H1 (cell line): ENCODE results near the gene SMAD6. TPM values are rescaled to one million over a fixed set of nuclear protein-coding genes. Genes with fewer than 3 reads are reported as not detected.

ENCODE experiments used
- CTCF ChIA-PET: fragments of 300-600 bp; sonication (Branson Sonifier 250); formaldehyde crosslinking; loops from one replicate; lab custom pipeline; 2021; ENCODE audit not compliant: partially characterized antibody; lab: Charles Lee
- POLR2A ChIA-PET: fragments of 300-600 bp; sonication (Branson Sonifier 250); formaldehyde crosslinking; loops from one replicate; lab custom pipeline; 2021; ENCODE audit warnings: inconsistent platforms; ENCODE audit not compliant: partially characterized antibody; lab: Charles Lee
- DNase-seq, 2 experiments: peaks; one replicate each; pipeline versions ENCODE4 v3.0.0 to v3.0.0-alpha.2; 2010 to 2022; ENCODE audit warnings: low spot score in 2 of 2, low read depth in 1 of 2, mixed read lengths in 1 of 2
- FAIRE-seq: peaks from 2 replicates; lab custom pipeline; 2011; peaks lifted over from hg19 to GRCh38; lab: Jason Lieb, UNC
- H2AFZ ChIP-seq: 2 replicates; pipeline ENCODE4 v1.8.1; 2012; ENCODE audit warnings: low read length, inconsistent platforms
- H2AK5ac ChIP-seq: 2 replicates; pipeline ENCODE4 v1.6.1; 2013; ENCODE audit warnings: low read depth, low read length
- H2BK120ac ChIP-seq: replicated peaks from 2 replicates; pipeline ENCODE3; 2013; ENCODE audit warnings: low read depth, low read length, inconsistent platforms
- H2BK12ac ChIP-seq: 2 replicates; pipeline ENCODE4 v1.6.1; 2013; ENCODE audit warnings: low read depth, low read length
- H2BK15ac ChIP-seq: 2 replicates; pipeline ENCODE4 v1.6.1; 2013; ENCODE audit warnings: low read length
- H2BK20ac ChIP-seq: 2 replicates; pipeline ENCODE4 v1.6.1; 2013; ENCODE audit warnings: low read length
- H2BK5ac ChIP-seq: 2 replicates; pipeline ENCODE4 v1.6.1; 2013; ENCODE audit warnings: low read depth, low read length
- H3K14ac ChIP-seq: 2 replicates; pipeline ENCODE4 v1.6.1; 2013; ENCODE audit warnings: inconsistent platforms; ENCODE audit not compliant: insufficient read length
- H3K18ac ChIP-seq: 2 replicates; pipeline ENCODE4 v1.6.1; 2013; ENCODE audit warnings: low read length; ENCODE audit errors: extremely low read depth
- H3K23ac ChIP-seq: 2 replicates; pipeline ENCODE4 v1.6.1; 2013; ENCODE audit warnings: inconsistent platforms; ENCODE audit not compliant: insufficient read length
- H3K23me2 ChIP-seq: 2 replicates; pipeline ENCODE4 v1.6.1; 2013; ENCODE audit warnings: low read depth, low read length
- H3K27ac ChIP-seq: 2 replicates; pipeline ENCODE4 v1.6.1; 2011; ENCODE audit warnings: low read depth, low read length, inconsistent platforms
- H3K27me3 ChIP-seq, 4 experiments: replicated peaks in 1 of 4; 1 replicate in 1 of 4; 2 replicates in 3 of 4; pipeline versions ENCODE4 v1.6.1 to v1.8.1; 2011 to 2013; ENCODE audit warnings: low read length in 3 of 4, mild to moderate bottlenecking in 3 of 4, inconsistent platforms in 2 of 4, mixed read lengths in 2 of 4, moderate library complexity in 1 of 4; ENCODE audit not compliant: control insufficient read depth in 3 of 4, insufficient read depth in 3 of 4; ENCODE audit errors: extremely low read depth in 1 of 4
- H3K36me3 ChIP-seq, 4 experiments: 2 replicates each; pipeline versions ENCODE4 v1.6.1 to v1.8.1; 2011 to 2013; ENCODE audit warnings: mild to moderate bottlenecking in 4 of 4, low read length in 3 of 4, moderate library complexity in 2 of 4, control low read depth in 1 of 4, inconsistent platforms in 1 of 4; ENCODE audit not compliant: insufficient read depth in 4 of 4, control insufficient read depth in 2 of 4
- H3K4ac ChIP-seq: replicated peaks from 2 replicates; pipeline ENCODE3; 2013; ENCODE audit warnings: low read length, low read depth, mixed read lengths, inconsistent platforms; ENCODE audit not compliant: insufficient read length
- H3K4me1 ChIP-seq, 4 experiments: replicated peaks in 1 of 4; 1 replicate in 1 of 4; 2 replicates in 3 of 4; pipeline versions ENCODE4 v1.6.1 to v1.8.1; 2011 to 2013; ENCODE audit warnings: low read length in 3 of 4, inconsistent platforms in 2 of 4, mixed read lengths in 1 of 4; ENCODE audit not compliant: insufficient read depth in 4 of 4, control insufficient read depth in 3 of 4
- H3K4me2 ChIP-seq, 2 experiments: 2 replicates each; pipeline versions ENCODE4 v1.6.1 to v1.8.1; 2011 to 2013; ENCODE audit warnings: low read depth in 2 of 2, low read length in 2 of 2, control low read depth in 1 of 2, inconsistent platforms in 1 of 2, mild to moderate bottlenecking in 1 of 2; ENCODE audit not compliant: insufficient read depth in 1 of 2
- H3K4me3 ChIP-seq, 4 experiments: fragments of 200-600, 300-600 bp in 1 of 4; sonication (generic), shearing (Covaris generic), sonication (Bioruptor Twin) in 1 of 4; 2 replicates each; pipeline versions ENCODE4 v1.5.1 to v1.8.1; 2011 to 2016; ENCODE audit warnings: low read length in 4 of 4, low read depth in 3 of 4, control low read depth in 2 of 4, inconsistent platforms in 2 of 4, mild to moderate bottlenecking in 2 of 4, mixed read lengths in 1 of 4, moderate library complexity in 1 of 4; ENCODE audit not compliant: insufficient read depth in 2 of 4; ENCODE audit errors: extremely low read depth in 1 of 4
- H3K56ac ChIP-seq: replicated peaks from 2 replicates; pipeline ENCODE3; 2013; ENCODE audit warnings: low read depth, mild to moderate bottlenecking, mixed read lengths, low read length, inconsistent platforms; ENCODE audit not compliant: insufficient read length
- H3K79me1 ChIP-seq: 2 replicates; pipeline ENCODE4 v1.6.1; 2013; ENCODE audit warnings: low read depth, low read length, control low read depth
- H3K79me2 ChIP-seq, 2 experiments: 2 replicates each; pipeline versions ENCODE4 v1.6.1 to v1.8.1; 2012 to 2013; ENCODE audit warnings: low read length in 2 of 2, mild to moderate bottlenecking in 2 of 2, inconsistent platforms in 1 of 2; ENCODE audit not compliant: insufficient read depth in 2 of 2, control insufficient read depth in 1 of 2
- H3K9ac ChIP-seq, 4 experiments: replicated peaks in 1 of 4; 1 replicate in 1 of 4; 2 replicates in 3 of 4; pipeline versions ENCODE4 v1.6.1 to v1.8.1; 2011 to 2013; ENCODE audit warnings: low read depth in 3 of 4, low read length in 3 of 4, control low read depth in 2 of 4, mild to moderate bottlenecking in 2 of 4, moderate library complexity in 2 of 4, inconsistent platforms in 1 of 4; ENCODE audit errors: extremely low read depth in 1 of 4
- H3K9me3 ChIP-seq, 2 experiments: 2 replicates each; pipeline versions ENCODE4 v1.6.1 to v1.8.1; 2012 to 2013; ENCODE audit warnings: mild to moderate bottlenecking in 2 of 2, moderate library complexity in 2 of 2, control low read depth in 1 of 2, inconsistent platforms in 1 of 2, low read depth in 1 of 2, low read length in 1 of 2, mixed read lengths in 1 of 2; ENCODE audit not compliant: insufficient read depth in 2 of 2
- H4K20me1 ChIP-seq, 2 experiments: replicated peaks in 1 of 2; 2 replicates each; pipeline versions ENCODE3 to v1.8.1; 2011 to 2013; ENCODE audit warnings: inconsistent platforms in 2 of 2, low read length in 2 of 2, mild to moderate bottlenecking in 1 of 2; ENCODE audit not compliant: insufficient read depth in 2 of 2, control insufficient read depth in 1 of 2
- H4K5ac ChIP-seq: 2 replicates; pipeline ENCODE4 v1.6.1; 2013; ENCODE audit warnings: low read length, low read depth, mixed read lengths, inconsistent platforms; ENCODE audit not compliant: insufficient read length
- H4K8ac ChIP-seq: 2 replicates; pipeline ENCODE4 v1.8.0; 2013; ENCODE audit warnings: mild to moderate bottlenecking, moderate library complexity, low read length, inconsistent platforms; ENCODE audit not compliant: insufficient read depth; ENCODE audit errors: extremely low read depth
- H4K91ac ChIP-seq: replicated peaks from 2 replicates; pipeline ENCODE3; 2013; ENCODE audit warnings: low read length, mixed read lengths, inconsistent platforms; ENCODE audit not compliant: insufficient read length
- EP300 ChIP-seq, 2 experiments: IDR thresholded peaks; 1 replicate in 1 of 2; 2 replicates in 1 of 2; pipeline ENCODE4 v1.6.1; 2011 to 2012; ENCODE audit warnings: low read depth in 2 of 2, low read length in 2 of 2, mild to moderate bottlenecking in 2 of 2, borderline replicate concordance in 1 of 2, inconsistent platforms in 1 of 2, moderate library complexity in 1 of 2
- EZH2 ChIP-seq: fragments of 200-600 bp; sonication (generic); IDR thresholded peaks from 2 replicates; pipeline ENCODE4 v1.7.1; 2012; ENCODE audit warnings: low read depth, mild to moderate bottlenecking, moderate library complexity, low read length, inconsistent platforms; ENCODE audit not compliant: severe bottlenecking
- GTF2F1 ChIP-seq: IDR thresholded peaks from 2 replicates; pipeline ENCODE4 v1.6.1; 2012; ENCODE audit warnings: low read depth, low read length, improper control_type of control experiment, borderline replicate concordance
- HDAC2 ChIP-seq, 2 experiments: fragments of 300-600 bp in 1 of 2; sonication (generic) in 1 of 2; IDR thresholded peaks; 2 replicates each; pipeline ENCODE4 v1.6.1; 2011 to 2012; ENCODE audit warnings: low read depth in 2 of 2, low read length in 2 of 2, mild to moderate bottlenecking in 2 of 2, moderate library complexity in 2 of 2, borderline replicate concordance in 1 of 2, inconsistent platforms in 1 of 2
- POLR2AphosphoS5 ChIP-seq: IDR thresholded peaks from 2 replicates; pipeline ENCODE4 v1.6.1; 2011; ENCODE audit warnings: low read depth, low read length
- POU5F1 ChIP-seq: IDR thresholded peaks from 2 replicates; pipeline ENCODE4 v1.6.1; 2011; ENCODE audit warnings: low read depth, mild to moderate bottlenecking, low read length, moderate library complexity
- RNF2 ChIP-seq: fragments of 200-900, 300-1000 bp; sonication (generic); IDR thresholded peaks from 2 replicates; pipeline ENCODE4 v1.7.1; 2016; ENCODE audit warnings: borderline replicate concordance, low read depth, mild to moderate bottlenecking, antibody characterized with exemption, low read length; ENCODE audit not compliant: poor library complexity, severe bottlenecking; ENCODE audit errors: missing control alignments
- SAP30 ChIP-seq: fragments of 300-600 bp; sonication (generic); IDR thresholded peaks from 2 replicates; pipeline ENCODE4 v1.7.1; 2012; ENCODE audit warnings: low read length, moderate library complexity, mild to moderate bottlenecking, inconsistent platforms; ENCODE audit not compliant: insufficient read depth, insufficient replicate concordance
- SP2 ChIP-seq: IDR thresholded peaks from 2 replicates; pipeline ENCODE4 v1.6.1; 2012; ENCODE audit warnings: mild to moderate bottlenecking, low read length, inconsistent platforms
- TEAD4 ChIP-seq: IDR thresholded peaks from 2 replicates; pipeline ENCODE4 v1.6.1; 2012; ENCODE audit warnings: low read depth, low read length, inconsistent platforms, mixed read lengths
- WGBS, 2 experiments: shearing (Covaris generic) in 1 of 2; methylation state at CpG; one replicate each; pipeline versions ENCODE4 v1.1.6 to v1.1.7; 2013 to 2015; ENCODE audit warnings: low lambda C conversion rate in 2 of 2, mixed read lengths in 2 of 2, inconsistent platforms in 1 of 2, low coverage in 1 of 2, missing lambda C conversion rate in 1 of 2; ENCODE audit not compliant: insufficient replicate concordance in 2 of 2, insufficient coverage in 1 of 2, insufficient read length in 1 of 2; ENCODE audit errors: extremely low coverage in 1 of 2, missing lambda C conversion rate in 1 of 2; 5-methylcytosine and 5-hydroxymethylcytosine counted together
- polyA plus RNA-seq, 7 experiments: library from polyadenylated mRNA; depleted of rRNA in 3 of 7; stranded (reverse) in 5 of 7; unstranded in 2 of 7; fragments of >200 nt in 5 of 7; fragments of 200-250 nt in 2 of 7; gene quantifications; 1 replicate in 5 of 7; 2 replicates in 1 of 7; 4 replicates in 1 of 7; pipeline versions ENCODE4 v1.2.1 to v1.2.3, GENCODE V29; 2011 to 2013; ENCODE audit warnings: missing spikeins in 2 of 7, mixed read lengths in 2 of 7
- total RNA-seq: library from RNA; stranded (reverse); fragmentation: NEBNext Ultra II Directional; extraction: Animal tissue kit (Norgen Biotek cat#: 25700); gene quantifications from 2 replicates; pipeline ENCODE4 v1.2.1, GENCODE V29; 2021

Gene SMAD6
- total and polyA plus RNA-seq, 2 of the 8 experiments (the other 6 are each of a cell fraction or from before 2014, with no cell fraction given): 1.8 to 7.0 TPM

DNA sequence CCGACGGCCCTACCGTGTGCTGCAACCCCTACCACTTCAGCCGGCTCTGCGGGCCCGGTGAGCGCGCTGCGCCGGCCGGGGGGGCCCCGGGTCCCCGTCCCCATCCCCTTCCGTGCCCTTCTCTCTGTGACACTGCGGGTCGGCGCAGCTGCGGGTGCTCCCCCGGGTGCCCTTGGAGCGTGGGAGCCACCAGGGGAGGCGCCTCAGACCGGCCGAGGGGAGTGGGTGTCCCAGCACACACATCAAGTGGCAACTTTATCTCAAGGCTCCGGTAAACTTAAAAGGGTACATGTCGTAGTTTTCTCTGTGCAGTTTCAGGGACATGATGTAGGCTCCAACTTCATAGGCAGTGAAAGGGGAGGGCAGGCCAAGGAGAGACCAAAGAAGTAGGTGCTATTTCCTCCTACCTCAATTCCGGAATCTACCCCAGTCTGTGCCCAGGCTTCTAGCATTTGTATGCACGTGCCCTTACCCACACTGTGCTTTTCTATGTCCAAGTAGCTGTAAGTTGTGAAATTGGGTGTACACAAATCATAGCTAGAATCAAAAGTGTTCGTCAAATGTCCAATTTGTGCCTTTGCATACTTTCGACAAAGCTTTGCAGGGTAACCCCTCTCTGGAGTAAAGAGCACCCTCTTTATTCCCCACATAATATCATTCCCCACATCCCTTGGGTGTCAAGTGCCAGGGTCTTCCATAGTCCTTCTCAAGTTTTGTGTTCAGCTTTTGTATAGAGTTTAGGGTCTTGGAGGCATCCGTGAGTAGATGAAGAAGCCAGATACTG is 2.2 kb downstream of the SMAD6 start:
- peaks cover 18 to 45% (median 35%) of the 10 kb centered on the region in 4 experiments; a peak in 6 of 7 replicates for H3K27me3 ChIP-seq
- ChIA-PET POLR2A (interaction anchor here (0.5 to 3.5 kb wide), 2 partner anchors 68 to 82 kb away, joined by 3 to 17 read pairs; no protein-coding TSS in a partner anchor), CTCF (interaction anchor here (0.8 to 16.9 kb wide), 15 partner anchors 20 to 1319 kb away, joined by 3 to 361 read pairs (median 5); no protein-coding TSS in a partner anchor)
- no peak overlapping the region for H3K56ac ChIP-seq
- H2AFZ ChIP-seq: no peak overlapping the region
- H2BK5ac ChIP-seq: no peak overlapping the region
- peaks cover 26% of the 10 kb centered on the region; the same call in 1 of the 2 replicates for H3K23me2 ChIP-seq
- 21% methylated on average over 27 of the region's 30 CpGs; no CpG with 5 or more reads in 1 of the 2 experiments for WGBS, 2 experiments
- peak overlapping the region; percentile 54 to 83 (median 62); a peak in 7 of 8 replicates for H3K4me3 ChIP-seq
- peak overlapping the region; percentile 90 to 96 for H3K4me2 ChIP-seq
- DNase-seq (no peak), FAIRE-seq (no peak)
- H2BK15ac ChIP-seq: no peak overlapping the region
- H2BK120ac ChIP-seq: no peak overlapping the region
- peaks cover 0 to 29% (median 17%) of the 10 kb centered on the region in 4 experiments; a peak in 6 of 7 replicates for H3K4me1 ChIP-seq
- no peak overlapping the region for H3K14ac ChIP-seq
- H4K8ac ChIP-seq: no peak overlapping the region
- peak overlapping the region; percentile 43; the same call in 1 of the 2 replicates for H2BK20ac ChIP-seq
- no peak overlapping the region; the same call in 1 of the 2 replicates for H2AK5ac ChIP-seq
- H3K36me3 ChIP-seq: peaks cover 0 to 8% (median 0%) of the 10 kb centered on the region in 4 experiments; a peak in 1 of 8 replicates
- peaks cover 9 to 20% of the 10 kb centered on the region in 2 experiments for H4K20me1 ChIP-seq
- peak overlapping the region; percentile 33; the same call in 1 of the 2 replicates for H2BK12ac ChIP-seq
- no peaks in the 10 kb centered on the region for H3K79me1 ChIP-seq
- no peak overlapping the region for H4K5ac ChIP-seq
- H3K27ac ChIP-seq: no peak overlapping the region
- no peak overlapping the region for H4K91ac ChIP-seq
- H3K18ac ChIP-seq: no peak overlapping the region; the same call in none of the 2 replicates
- no peaks in the 10 kb centered on the region for H3K79me2 ChIP-seq
- no peaks in the 10 kb centered on the region for H3K9me3 ChIP-seq
- H3K9ac ChIP-seq: no peak overlapping the region; a peak in 1 of 7 replicates
- no peak overlapping the region for H3K4ac ChIP-seq
- H3K23ac ChIP-seq: no peak overlapping the region
- TF ChIP-seq EZH2 (peak; percentile 36), TEAD4 (no peak), GTF2F1 (no peak), POU5F1 (no peak), RNF2 (peak; percentile 16), SP2 (no peak), EP300 (IDR thresholded peaks at IDR 0.05; ENCODE audit: borderline replicate concordance in 1 of 2, low read depth in 2 of 2, low read length in 2 of 2) (no peak), HDAC2 (IDR thresholded peaks at IDR 0.05; ENCODE audit: borderline replicate concordance in 1 of 2, low read depth in 2 of 2, low read length in 2 of 2) (no peak), POLR2AphosphoS5 (no peak), SAP30 (no peak)
